WTC11 (cell line): Measurements from ENCODE around the gene ZNF407. TPM values are rescaled to one million over a fixed set of nuclear protein-coding genes. Genes with fewer than 3 reads are reported as not detected.

Experiments used
- ATAC-seq: fragments of 200-7000 bp; cut with Tn5 transposase; 2 replicates; pipeline ENCODE4 v1.10.0; 2021; ENCODE audit warnings: mild to moderate bottlenecking, moderate library complexity
- CTCF ChIA-PET: fragments of 300-600 bp; sonication (Branson Sonifier 250); formaldehyde crosslinking; loops from one replicate; lab custom pipeline; 2021; ENCODE audit warnings: antibody characterized with exemption; lab: Charles Lee
- POLR2A ChIA-PET: fragments of 350-600 bp; sonication (Branson Sonifier 250); formaldehyde crosslinking; loops from one replicate; lab custom pipeline; 2021; ENCODE audit warnings: antibody characterized with exemption; lab: Charles Lee
- DNase-seq: peaks from one replicate; pipeline ENCODE4 v3.0.0; 2021; ENCODE audit warnings: low spot score
- H3K27ac Mint-ChIP-seq: 2 replicates; pipeline ENCODE4 v1.8.0; 2021; ENCODE audit warnings: mixed read lengths
- H3K27me3 Mint-ChIP-seq: 2 replicates; pipeline ENCODE4 v1.8.0; 2021; ENCODE audit warnings: low read depth, mild to moderate bottlenecking, moderate library complexity, mixed read lengths
- H3K36me3 Mint-ChIP-seq: 2 replicates; pipeline ENCODE4 v1.8.0; 2021; ENCODE audit warnings: mixed read lengths
- H3K4me1 Mint-ChIP-seq: 2 replicates; pipeline ENCODE4 v1.8.0; 2022; ENCODE audit warnings: mixed read lengths
- H3K4me3 Mint-ChIP-seq: 2 replicates; pipeline ENCODE4 v1.8.0; 2021; ENCODE audit warnings: mild to moderate bottlenecking, moderate library complexity, mixed read lengths
- H3K9me3 Mint-ChIP-seq: 2 replicates; pipeline ENCODE4 v1.8.0; 2021; ENCODE audit warnings: mixed read lengths
- CREB1 ChIP-seq: sonication (generic); formaldehyde crosslinking; IDR thresholded peaks from 2 replicates; pipeline ENCODE4 v1.8.0; 2023; ENCODE audit warnings: mild to moderate bottlenecking, missing genetic modification reagents
- FOXK1 ChIP-seq: sonication (generic); formaldehyde crosslinking; IDR thresholded peaks from 2 replicates; pipeline ENCODE4 v1.8.0; 2022; ENCODE audit warnings: mild to moderate bottlenecking, moderate library complexity, missing genetic modification reagents
- HMGA2 ChIP-seq: fragments of 250-450 bp; sonication (Bioruptor Pico); IDR thresholded peaks from 2 replicates; pipeline ENCODE4 v1.4.0; 2021; ENCODE audit warnings: mild to moderate bottlenecking, moderate library complexity
- JAZF1 ChIP-seq: fragments of 250-450 bp; sonication (Bioruptor Pico); IDR thresholded peaks from 2 replicates; pipeline ENCODE4 v1.9.0; 2021; ENCODE audit warnings: moderate library complexity, mild to moderate bottlenecking, inconsistent platforms
- JUN ChIP-seq: sonication (generic); formaldehyde crosslinking; IDR thresholded peaks from 2 replicates; pipeline ENCODE4 v1.8.0; 2023; ENCODE audit warnings: mild to moderate bottlenecking, missing genetic modification reagents
- MXD4 ChIP-seq: fragments of 250-450 bp; sonication (Bioruptor Pico); IDR thresholded peaks from 2 replicates; pipeline ENCODE4 v1.8.0; 2021; ENCODE audit warnings: mild to moderate bottlenecking, moderate library complexity, borderline replicate concordance
- NFE2L1 ChIP-seq: sonication (generic); formaldehyde crosslinking; IDR thresholded peaks from 2 replicates; pipeline ENCODE4 v1.8.1; 2023; ENCODE audit warnings: missing genetic modification reagents
- SMAD4 ChIP-seq: sonication (generic); formaldehyde crosslinking; IDR thresholded peaks from 2 replicates; pipeline ENCODE4 v1.8.0; 2022; ENCODE audit warnings: mild to moderate bottlenecking, missing genetic modification reagents
- TCF7 ChIP-seq: sonication (generic); formaldehyde crosslinking; IDR thresholded peaks from 2 replicates; pipeline ENCODE4 v1.8.0; 2022; ENCODE audit warnings: mild to moderate bottlenecking, low read depth, missing genetic modification reagents, moderate library complexity
- TEAD4 ChIP-seq: sonication (generic); formaldehyde crosslinking; IDR thresholded peaks from 2 replicates; pipeline ENCODE4 v1.8.0; 2022; ENCODE audit warnings: mild to moderate bottlenecking, missing genetic modification reagents
- ZBTB21 ChIP-seq: sonication (generic); formaldehyde crosslinking; IDR thresholded peaks from 2 replicates; pipeline ENCODE4 v1.8.1; 2023; ENCODE audit warnings: mild to moderate bottlenecking, missing genetic modification reagents, borderline replicate concordance
- ZNF121 ChIP-seq: sonication (generic); formaldehyde crosslinking; IDR thresholded peaks from 2 replicates; pipeline ENCODE4 v1.8.0; 2023; ENCODE audit warnings: missing genetic modification reagents
- ZNF396 ChIP-seq: fragments of 250-450 bp; sonication (Bioruptor Pico); IDR thresholded peaks from 2 replicates; pipeline ENCODE4 v1.8.0; 2021; ENCODE audit warnings: mild to moderate bottlenecking, moderate library complexity, borderline replicate concordance
- ZNF416 ChIP-seq: fragments of 250-450 bp; sonication (Bioruptor Pico); IDR thresholded peaks from 2 replicates; pipeline ENCODE4 v1.9.0; 2021; ENCODE audit warnings: mild to moderate bottlenecking, inconsistent platforms
- total RNA-seq: library from RNA; stranded (reverse); gene quantifications from 3 replicates; pipeline ENCODE4 v1.2.3, GENCODE V29; 2021
- TF ChIP-seq, protein P1 (sequence below): sonication (generic); formaldehyde crosslinking; IDR thresholded peaks from 2 replicates; pipeline ENCODE4 v1.8.0; 2022; ENCODE audit warnings: mild to moderate bottlenecking, missing genetic modification reagents
- TF ChIP-seq, protein P2 (sequence below): sonication (generic); formaldehyde crosslinking; IDR thresholded peaks from 2 replicates; pipeline ENCODE4 v1.8.0; 2022; ENCODE audit warnings: mild to moderate bottlenecking, missing genetic modification reagents
- TF ChIP-seq, protein P3 (sequence below): sonication (generic); formaldehyde crosslinking; IDR thresholded peaks from 2 replicates; pipeline ENCODE4 v1.8.0; 2023; ENCODE audit warnings: missing genetic modification reagents, mild to moderate bottlenecking, borderline replicate concordance
- TF ChIP-seq, protein P4 (sequence below): sonication (generic); formaldehyde crosslinking; IDR thresholded peaks from 2 replicates; pipeline ENCODE4 v1.8.1; 2023; ENCODE audit warnings: mild to moderate bottlenecking, missing genetic modification reagents
- TF ChIP-seq, protein P5 (sequence below): sonication (generic); formaldehyde crosslinking; IDR thresholded peaks from 2 replicates; pipeline ENCODE4 v1.8.0; 2023; ENCODE audit warnings: mild to moderate bottlenecking, missing genetic modification reagents

ZNF407 gene
- total RNA-seq, 1 experiment from 2014 or later, result 6.5 TPM

DNA sequence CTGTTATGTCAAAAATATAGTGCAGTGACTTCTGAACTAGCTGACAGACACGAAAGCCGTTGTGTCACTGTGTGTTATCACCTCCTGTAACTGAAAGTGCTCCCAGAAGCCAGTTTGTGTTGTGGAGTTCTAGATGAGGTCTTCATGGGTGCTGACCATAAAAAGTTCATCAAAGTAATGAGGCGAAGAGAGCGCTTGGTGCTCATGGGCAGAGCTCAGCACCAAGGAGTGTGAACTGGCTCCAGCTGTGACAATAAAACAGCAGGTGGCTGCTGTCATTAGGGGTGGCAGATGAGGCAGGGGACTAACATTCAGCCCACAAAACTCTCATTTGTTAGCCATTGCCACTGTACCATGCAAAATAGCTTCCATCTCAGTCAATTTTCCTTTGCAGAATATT lies 151.1 kb downstream of the ZNF407 start (continued):
- TF ChIP-seq, protein P1, sequence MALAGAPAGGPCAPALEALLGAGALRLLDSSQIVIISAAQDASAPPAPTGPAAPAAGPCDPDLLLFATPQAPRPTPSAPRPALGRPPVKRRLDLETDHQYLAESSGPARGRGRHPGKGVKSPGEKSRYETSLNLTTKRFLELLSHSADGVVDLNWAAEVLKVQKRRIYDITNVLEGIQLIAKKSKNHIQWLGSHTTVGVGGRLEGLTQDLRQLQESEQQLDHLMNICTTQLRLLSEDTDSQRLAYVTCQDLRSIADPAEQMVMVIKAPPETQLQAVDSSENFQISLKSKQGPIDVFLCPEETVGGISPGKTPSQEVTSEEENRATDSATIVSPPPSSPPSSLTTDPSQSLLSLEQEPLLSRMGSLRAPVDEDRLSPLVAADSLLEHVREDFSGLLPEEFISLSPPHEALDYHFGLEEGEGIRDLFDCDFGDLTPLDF (CRISPR knock-in tag), result no peak
- TF ChIP-seq ZNF416 (CRISPR knock-in tag), result no peak
- TF ChIP-seq MXD4 (CRISPR knock-in tag), result no peak
- TF ChIP-seq, protein P2, sequence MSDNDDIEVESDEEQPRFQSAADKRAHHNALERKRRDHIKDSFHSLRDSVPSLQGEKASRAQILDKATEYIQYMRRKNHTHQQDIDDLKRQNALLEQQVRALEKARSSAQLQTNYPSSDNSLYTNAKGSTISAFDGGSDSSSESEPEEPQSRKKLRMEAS (CRISPR knock-in tag), result no peak
- TF ChIP-seq ZBTB21 (CRISPR knock-in tag), result no peak
- TF ChIP-seq ZNF121 (CRISPR knock-in tag), result no peak
- no peak for TF ChIP-seq ZNF396 (CRISPR knock-in tag)
- TF ChIP-seq, protein P3, sequence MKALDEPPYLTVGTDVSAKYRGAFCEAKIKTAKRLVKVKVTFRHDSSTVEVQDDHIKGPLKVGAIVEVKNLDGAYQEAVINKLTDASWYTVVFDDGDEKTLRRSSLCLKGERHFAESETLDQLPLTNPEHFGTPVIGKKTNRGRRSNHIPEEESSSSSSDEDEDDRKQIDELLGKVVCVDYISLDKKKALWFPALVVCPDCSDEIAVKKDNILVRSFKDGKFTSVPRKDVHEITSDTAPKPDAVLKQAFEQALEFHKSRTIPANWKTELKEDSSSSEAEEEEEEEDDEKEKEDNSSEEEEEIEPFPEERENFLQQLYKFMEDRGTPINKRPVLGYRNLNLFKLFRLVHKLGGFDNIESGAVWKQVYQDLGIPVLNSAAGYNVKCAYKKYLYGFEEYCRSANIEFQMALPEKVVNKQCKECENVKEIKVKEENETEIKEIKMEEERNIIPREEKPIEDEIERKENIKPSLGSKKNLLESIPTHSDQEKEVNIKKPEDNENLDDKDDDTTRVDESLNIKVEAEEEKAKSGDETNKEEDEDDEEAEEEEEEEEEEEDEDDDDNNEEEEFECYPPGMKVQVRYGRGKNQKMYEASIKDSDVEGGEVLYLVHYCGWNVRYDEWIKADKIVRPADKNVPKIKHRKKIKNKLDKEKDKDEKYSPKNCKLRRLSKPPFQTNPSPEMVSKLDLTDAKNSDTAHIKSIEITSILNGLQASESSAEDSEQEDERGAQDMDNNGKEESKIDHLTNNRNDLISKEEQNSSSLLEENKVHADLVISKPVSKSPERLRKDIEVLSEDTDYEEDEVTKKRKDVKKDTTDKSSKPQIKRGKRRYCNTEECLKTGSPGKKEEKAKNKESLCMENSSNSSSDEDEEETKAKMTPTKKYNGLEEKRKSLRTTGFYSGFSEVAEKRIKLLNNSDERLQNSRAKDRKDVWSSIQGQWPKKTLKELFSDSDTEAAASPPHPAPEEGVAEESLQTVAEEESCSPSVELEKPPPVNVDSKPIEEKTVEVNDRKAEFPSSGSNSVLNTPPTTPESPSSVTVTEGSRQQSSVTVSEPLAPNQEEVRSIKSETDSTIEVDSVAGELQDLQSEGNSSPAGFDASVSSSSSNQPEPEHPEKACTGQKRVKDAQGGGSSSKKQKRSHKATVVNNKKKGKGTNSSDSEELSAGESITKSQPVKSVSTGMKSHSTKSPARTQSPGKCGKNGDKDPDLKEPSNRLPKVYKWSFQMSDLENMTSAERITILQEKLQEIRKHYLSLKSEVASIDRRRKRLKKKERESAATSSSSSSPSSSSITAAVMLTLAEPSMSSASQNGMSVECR (CRISPR knock-in tag), result no peak
- no peak for TF ChIP-seq HMGA2
- TF ChIP-seq FOXK1 (CRISPR knock-in tag), result no peak
- TF ChIP-seq CREB1 (CRISPR knock-in tag), result no peak
- no peak for TF ChIP-seq TEAD4 (CRISPR knock-in tag)

DNA sequence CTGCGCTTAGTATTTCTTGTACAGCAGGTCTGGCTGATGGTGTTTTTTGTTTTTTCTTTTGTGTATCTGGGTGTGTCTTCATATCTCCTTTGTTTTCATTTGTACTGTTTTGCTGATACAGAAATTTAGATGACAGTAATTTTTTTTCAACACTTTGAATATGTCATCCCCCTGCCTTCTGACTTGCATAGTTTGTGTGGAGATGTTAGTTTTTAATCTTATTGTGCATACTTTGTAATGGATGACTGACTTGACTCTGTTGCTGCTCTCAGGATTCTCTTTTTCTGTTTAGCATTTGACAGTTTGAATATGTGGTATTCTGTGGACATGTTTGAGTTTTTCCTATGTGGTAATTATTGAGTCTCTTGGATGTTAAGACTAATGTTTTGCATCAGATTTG lies 161.3 kb downstream of the ZNF407 start:
- ChIA-PET POLR2A (no interaction called here), CTCF (no interaction called here)
- DNase-seq (no peak), ATAC-seq (no peak)
- Mint-ChIP-seq H3K4me1 (peaks cover 5% of the 10 kb centered on the region; the same call in 1 of the 2 replicates), H3K36me3 (peaks cover 2% of the 10 kb centered on the region; the same call in 1 of the 2 replicates), H3K27ac (no peak overlapping the region), H3K4me3 (no peak overlapping the region), H3K9me3 (peaks cover 7% of the 10 kb centered on the region; the same call in 1 of the 2 replicates), H3K27me3 (no peaks in the 10 kb centered on the region)
- TF ChIP-seq JAZF1 (CRISPR knock-in tag) (no peak), NFE2L1 (no peak), JUN (CRISPR knock-in tag) (no peak), FOXK1 (CRISPR knock-in tag) (no peak), TCF7 (CRISPR knock-in tag) (no peak), SMAD4 (no peak)
- TF ChIP-seq, protein P4, sequence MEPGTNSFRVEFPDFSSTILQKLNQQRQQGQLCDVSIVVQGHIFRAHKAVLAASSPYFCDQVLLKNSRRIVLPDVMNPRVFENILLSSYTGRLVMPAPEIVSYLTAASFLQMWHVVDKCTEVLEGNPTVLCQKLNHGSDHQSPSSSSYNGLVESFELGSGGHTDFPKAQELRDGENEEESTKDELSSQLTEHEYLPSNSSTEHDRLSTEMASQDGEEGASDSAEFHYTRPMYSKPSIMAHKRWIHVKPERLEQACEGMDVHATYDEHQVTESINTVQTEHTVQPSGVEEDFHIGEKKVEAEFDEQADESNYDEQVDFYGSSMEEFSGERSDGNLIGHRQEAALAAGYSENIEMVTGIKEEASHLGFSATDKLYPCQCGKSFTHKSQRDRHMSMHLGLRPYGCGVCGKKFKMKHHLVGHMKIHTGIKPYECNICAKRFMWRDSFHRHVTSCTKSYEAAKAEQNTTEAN (CRISPR knock-in tag), result no peak
- TF ChIP-seq, protein P5, sequence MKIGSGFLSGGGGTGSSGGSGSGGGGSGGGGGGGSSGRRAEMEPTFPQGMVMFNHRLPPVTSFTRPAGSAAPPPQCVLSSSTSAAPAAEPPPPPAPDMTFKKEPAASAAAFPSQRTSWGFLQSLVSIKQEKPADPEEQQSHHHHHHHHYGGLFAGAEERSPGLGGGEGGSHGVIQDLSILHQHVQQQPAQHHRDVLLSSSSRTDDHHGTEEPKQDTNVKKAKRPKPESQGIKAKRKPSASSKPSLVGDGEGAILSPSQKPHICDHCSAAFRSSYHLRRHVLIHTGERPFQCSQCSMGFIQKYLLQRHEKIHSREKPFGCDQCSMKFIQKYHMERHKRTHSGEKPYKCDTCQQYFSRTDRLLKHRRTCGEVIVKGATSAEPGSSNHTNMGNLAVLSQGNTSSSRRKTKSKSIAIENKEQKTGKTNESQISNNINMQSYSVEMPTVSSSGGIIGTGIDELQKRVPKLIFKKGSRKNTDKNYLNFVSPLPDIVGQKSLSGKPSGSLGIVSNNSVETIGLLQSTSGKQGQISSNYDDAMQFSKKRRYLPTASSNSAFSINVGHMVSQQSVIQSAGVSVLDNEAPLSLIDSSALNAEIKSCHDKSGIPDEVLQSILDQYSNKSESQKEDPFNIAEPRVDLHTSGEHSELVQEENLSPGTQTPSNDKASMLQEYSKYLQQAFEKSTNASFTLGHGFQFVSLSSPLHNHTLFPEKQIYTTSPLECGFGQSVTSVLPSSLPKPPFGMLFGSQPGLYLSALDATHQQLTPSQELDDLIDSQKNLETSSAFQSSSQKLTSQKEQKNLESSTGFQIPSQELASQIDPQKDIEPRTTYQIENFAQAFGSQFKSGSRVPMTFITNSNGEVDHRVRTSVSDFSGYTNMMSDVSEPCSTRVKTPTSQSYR, result no peak
